GM19240 (cell line): ENCODE measurements around the gene CLEC14A.

Experiments used
- DNase-seq: peaks from one replicate; pipeline ENCODE4 v3.0.0; 2011; ENCODE audit warnings: low spot score; ENCODE audit not compliant: insufficient read length

The CLEC14A gene

GRCh38 chr14:38255673-38256532 lies at the start of gene CLEC14A:
Gene CLEC14A, minus strand, starts transcription at chr14:38256093. Its CDS starts 71 bp downstream, at chr14:38256022.
- no peak for DNase-seq

DNA sequence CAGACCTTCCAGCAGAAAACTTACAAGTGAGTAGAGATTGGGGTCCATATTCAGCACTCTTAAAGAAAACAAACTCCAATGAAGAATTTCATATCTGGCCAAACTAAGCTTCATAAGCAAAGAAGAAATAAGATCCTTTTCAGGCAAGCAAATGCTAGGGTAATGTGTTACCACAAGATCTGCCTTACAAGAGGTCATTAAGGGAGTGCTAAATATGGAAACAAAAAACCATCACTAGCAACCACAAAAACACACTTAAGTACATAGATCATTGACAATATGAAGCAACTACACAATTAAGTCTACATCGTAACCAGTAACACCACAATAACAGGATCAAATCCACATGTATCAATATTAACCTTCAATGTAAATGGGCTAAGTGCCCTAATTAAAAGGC lies 47.1 kb upstream of the CLEC14A start:
- DNase-seq: no peak

GRCh38 chr14:38302034-38302433 lies 46.1 kb upstream of the CLEC14A start:
- DNase-seq: no peak

- DNase-seq: no peak
Measured at GRCh38 chr14:38297681-38298080, 41.8 kb upstream of the CLEC14A start.

- no peak for DNase-seq
Measured at GRCh38 chr14:38291681-38292467, 36.0 kb upstream of the CLEC14A start.

DNA sequence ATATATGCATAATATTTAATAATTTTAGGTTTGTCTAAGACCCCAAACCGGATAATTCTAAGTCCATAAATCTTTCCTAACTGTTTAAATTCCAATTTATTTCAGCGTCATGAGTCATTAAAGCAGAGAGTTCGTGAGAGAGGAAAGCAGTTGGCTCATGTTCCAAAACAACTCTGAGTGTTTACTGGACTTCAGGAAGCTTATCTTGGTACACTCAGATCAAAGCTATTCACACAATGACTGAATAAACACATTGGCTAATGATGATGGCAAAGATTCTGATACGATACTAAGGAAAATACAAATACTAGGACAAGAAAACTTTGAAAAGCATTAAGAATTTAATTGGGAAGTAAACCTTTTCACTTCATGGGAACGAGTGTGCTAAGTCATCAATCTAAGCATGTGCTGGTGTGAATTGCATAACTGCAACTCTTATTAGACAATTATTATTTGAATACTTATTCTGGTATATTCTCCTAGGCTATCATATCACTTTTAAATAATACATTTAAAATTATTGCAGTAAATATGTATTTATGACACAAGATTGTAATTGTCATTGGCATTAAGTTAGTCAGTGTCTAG lies 34.8 kb upstream of the CLEC14A start:
- DNase-seq: no peak

GRCh38 chr14:38286452-38286851 lies 30.6 kb upstream of the CLEC14A start:
- no peak for DNase-seq

DNA sequence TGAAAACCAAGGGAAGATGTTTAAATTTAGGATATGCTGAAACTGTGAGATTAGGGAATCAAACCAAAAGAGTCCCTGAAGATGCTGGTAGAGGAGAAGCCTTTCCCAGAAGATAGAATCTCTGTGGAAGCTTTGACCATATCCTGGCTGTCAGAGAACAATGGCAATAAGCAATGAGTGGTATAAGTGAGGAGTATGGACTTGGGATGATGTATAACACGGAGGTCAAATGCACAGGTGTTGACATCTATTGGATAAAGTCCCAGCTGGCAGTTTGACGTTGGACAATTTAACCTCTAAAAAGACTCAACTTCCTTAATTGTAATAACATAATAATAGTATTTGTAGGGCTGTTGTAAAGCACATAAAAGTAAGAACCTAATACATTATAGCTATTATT lies 30.1 kb upstream of the CLEC14A start:
- no peak for DNase-seq

DNA sequence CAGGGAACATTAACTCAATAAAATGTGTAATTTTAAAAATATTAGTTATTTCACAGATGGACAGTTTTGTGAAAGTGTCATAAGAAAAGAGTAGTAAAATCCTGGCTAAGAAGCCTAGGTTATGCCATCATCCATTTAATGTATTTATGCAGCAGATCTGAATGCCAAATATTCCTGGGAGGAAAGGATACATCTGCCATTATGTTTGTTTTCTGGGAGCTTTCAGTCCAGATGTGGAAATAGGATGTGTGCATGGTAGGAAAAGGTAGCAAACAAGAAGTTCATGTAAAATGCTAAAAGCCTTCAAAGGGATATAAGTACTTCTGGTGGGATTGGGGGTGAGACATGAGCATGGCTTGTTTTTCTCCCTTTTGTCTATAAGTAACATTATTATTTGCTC lies 27.0 kb upstream of the CLEC14A start:
- DNase-seq: no peak

DNA sequence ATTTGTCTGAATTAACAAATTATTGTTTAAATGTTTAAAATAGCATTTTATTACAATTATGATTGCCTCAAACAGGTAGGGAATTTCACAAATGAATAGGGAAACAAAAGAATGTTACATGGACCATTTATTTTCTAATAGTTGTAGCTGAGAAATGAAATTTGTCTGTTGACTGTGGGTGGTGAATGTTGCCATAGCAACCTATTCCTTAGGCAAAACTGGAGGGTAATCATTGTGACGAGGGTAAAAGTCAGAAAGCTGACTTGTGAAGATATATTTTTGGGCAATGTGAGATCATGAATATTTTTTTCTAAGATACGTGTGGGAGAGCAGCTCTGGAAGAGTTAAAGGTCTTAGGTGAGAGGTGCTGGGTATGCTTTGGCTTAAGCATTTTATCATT lies 24.2 kb upstream of the CLEC14A start:
- no peak for DNase-seq

- no peak for DNase-seq
Measured at GRCh38 chr14:38279572-38279971, 23.7 kb upstream of the CLEC14A start.

GRCh38 chr14:38278035-38278434 lies 22.1 kb upstream of the CLEC14A start:
- DNase-seq: no peak

GRCh38 chr14:38262844-38263243 lies 7.0 kb upstream of the CLEC14A start:
- DNase-seq: no peak

DNA sequence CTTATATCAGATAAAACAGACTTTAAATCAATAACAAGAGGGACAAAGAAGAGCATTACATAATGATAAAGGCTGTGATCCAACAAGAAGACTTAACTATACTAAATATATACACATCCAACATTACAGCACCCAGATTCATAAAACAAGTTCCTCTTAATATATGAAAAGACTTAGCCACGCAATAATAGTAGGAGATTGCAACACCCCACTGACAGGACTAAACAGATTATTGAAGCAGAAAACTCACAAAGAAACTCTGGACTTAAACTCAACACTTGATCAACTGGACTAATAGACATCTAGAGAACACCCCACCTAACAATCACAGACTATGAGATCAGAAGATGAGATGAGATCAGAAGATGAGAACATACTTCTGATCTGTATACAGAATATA lies 5.7 kb upstream of the CLEC14A start:
- no peak for DNase-seq

GRCh38 chr14:38257507-38257906 lies 1.6 kb upstream of the CLEC14A start:
- no peak for DNase-seq

DNA sequence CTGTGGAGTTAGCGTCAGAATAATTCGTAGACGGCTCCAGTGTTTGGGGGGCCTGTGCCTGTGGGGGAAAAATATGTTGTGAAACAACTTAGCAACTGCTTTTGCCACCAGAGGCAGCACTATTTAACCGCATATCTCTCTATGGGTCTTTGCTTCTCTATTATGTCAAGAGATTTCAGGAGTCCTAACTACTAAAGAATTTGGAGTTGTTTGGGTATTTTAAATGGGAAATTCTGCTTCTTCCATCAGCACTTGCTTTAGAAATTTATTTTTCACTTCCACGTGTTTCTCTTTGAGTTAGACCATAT lies 594 bp upstream of the CLEC14A start:
- no peak for DNase-seq

- DNase-seq: no peak
Measured at GRCh38 chr14:38255408-38255672, 553 bp downstream of the CLEC14A start.

- DNase-seq: no peak
Measured at GRCh38 chr14:38254571-38255407, 1.1 kb downstream of the CLEC14A start.

GRCh38 chr14:38253676-38254075 lies 2.2 kb downstream of the CLEC14A start:
- DNase-seq: no peak

DNA sequence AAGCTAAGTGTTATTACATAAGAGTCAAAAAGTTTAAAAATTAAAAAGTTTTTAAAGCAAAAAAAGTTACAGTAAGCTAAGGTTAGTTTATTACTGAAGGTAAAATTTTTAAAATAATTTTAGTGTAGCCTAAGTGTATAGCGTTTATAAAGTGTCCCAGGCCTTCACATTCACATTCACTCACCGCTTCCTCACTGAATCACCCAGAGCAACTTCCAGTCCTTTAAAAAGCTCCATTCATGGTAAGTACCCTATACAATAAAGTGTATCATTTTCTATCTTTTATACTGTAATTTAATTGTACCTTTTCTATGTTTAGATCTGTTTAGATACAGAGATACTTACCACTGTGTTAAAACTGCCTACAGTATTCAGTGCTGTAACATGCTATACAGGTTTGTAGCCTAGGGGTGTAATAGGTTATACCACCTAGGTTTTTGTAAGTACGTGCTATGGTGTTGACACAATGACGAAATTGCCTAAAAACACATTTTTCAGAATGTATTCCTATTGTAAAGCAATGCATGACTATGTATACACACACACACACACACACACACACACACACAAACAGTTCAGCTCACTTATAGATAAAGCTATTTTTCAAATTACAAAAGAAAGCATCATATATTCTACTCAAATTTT lies 3.7 kb downstream of the CLEC14A start:
- no peak for DNase-seq

GRCh38 chr14:38250331-38250730 lies 5.6 kb downstream of the CLEC14A start:
- DNase-seq: no peak
